Spleen (tissue), 11 donors: ENCODE measurements around the gene CBLL1. TPM values are rescaled to one million over a fixed set of nuclear protein-coding genes. Genes with fewer than 3 reads are reported as not detected.

Experiments used
- DNase-seq: peaks from one replicate; pipeline ENCODE4 v3.0.0-alpha.2; 2020
- H3K27ac ChIP-seq, 8 donors: fragments of 200-600 bp; sonication (generic) in 7 of 8; 1 replicate in 4 of 8; 2 replicates in 4 of 8; pipeline versions ENCODE4 v1.5.0 to v1.8.0; 2016 to 2021; ENCODE audit warnings: inconsistent platforms in 4 of 8, mild to moderate bottlenecking in 4 of 8, moderate library complexity in 1 of 8
- H3K27me3 ChIP-seq, 7 donors: fragments of 200-600 bp; sonication (generic) in 6 of 7; replicated peaks in 1 of 7; 1 replicate in 4 of 7; 2 replicates in 3 of 7; pipeline versions ENCODE4 v1.5.0 to v1.8.0; 2016 to 2021; ENCODE audit warnings: inconsistent platforms in 3 of 7, mild to moderate bottlenecking in 1 of 7
- H3K36me3 ChIP-seq, 6 donors: fragments of 200-600 bp; sonication (generic) in 5 of 6; 1 replicate in 4 of 6; 2 replicates in 2 of 6; pipeline versions ENCODE4 v1.5.0 to v1.8.0; 2016 to 2021; ENCODE audit warnings: inconsistent platforms in 2 of 6
- H3K4me1 ChIP-seq, 6 donors: fragments of 200-600 bp; sonication (generic) in 5 of 6; 1 replicate in 3 of 6; 2 replicates in 3 of 6; pipeline versions ENCODE4 v1.5.0 to v1.8.0; 2016 to 2021; ENCODE audit warnings: inconsistent platforms in 3 of 6
- H3K4me3 ChIP-seq, 8 donors: fragments of 200-600 bp; sonication (generic) in 7 of 8; 1 replicate in 4 of 8; 2 replicates in 4 of 8; pipeline versions ENCODE4 v1.5.0 to v1.8.0; 2016 to 2021; ENCODE audit warnings: inconsistent platforms in 4 of 8, mild to moderate bottlenecking in 4 of 8, moderate library complexity in 2 of 8
- H3K9me3 ChIP-seq, 8 donors: fragments of 200-600 bp; sonication (generic) in 7 of 8; 1 replicate in 4 of 8; 2 replicates in 4 of 8; pipeline versions ENCODE4 v1.5.0 to v1.8.0; 2016 to 2021; ENCODE audit warnings: inconsistent platforms in 4 of 8
- CTCF ChIP-seq, 11 experiments: fragments of 200-600 bp in 7 of 11; fragments of 450-650 bp in 4 of 11; sonication (generic) in 4 of 11; IDR thresholded peaks in 8 of 11; conservative IDR thresholded peaks in 3 of 11; 1 replicate in 7 of 11; 2 replicates in 4 of 11; pipeline versions ENCODE4 v1.4.0 to v1.8.0; 2016 to 2021; ENCODE audit warnings: antibody characterized with exemption in 11 of 11, inconsistent platforms in 4 of 11, mild to moderate bottlenecking in 1 of 11
- POLR2A ChIP-seq, 3 donors: fragments of 450-650 bp; IDR thresholded peaks; one replicate each; pipeline ENCODE4 v1.5.1; 2017; ENCODE audit warnings: antibody characterized with exemption in 3 of 3, mild to moderate bottlenecking in 1 of 3
- POLR2AphosphoS5 ChIP-seq, 3 donors: sonication (generic); formaldehyde crosslinking; IDR thresholded peaks; one replicate each; pipeline ENCODE4 v1.5.1; 2017; ENCODE audit warnings: antibody characterized with exemption in 3 of 3
- whole genome bisulfite sequencing, 5 donors: extraction: QIAGEN DNeasy Blood & Tissue Kit in 3 of 5; methylation state at CpG; one replicate each; pipeline versions ENCODE4 v1.1.5 to v1.1.7; 2013 to 2018; 5-methylcytosine and 5-hydroxymethylcytosine counted together
- intact Hi-C: fragments of 100-400 bp; cut with DNase I; formaldehyde crosslinking; loops from one replicate; pipeline ENCODE4 v1.15.0; 2023; ENCODE audit warnings: low total_unique reads
- polyA plus RNA-seq, 3 donors: library from polyadenylated mRNA; stranded (reverse); fragments of 200-250 nt; gene quantifications; one replicate each; pipeline ENCODE4 v1.2.1, GENCODE V29; 2013
- total RNA-seq, 7 donors: library from RNA; depleted of rRNA in 3 of 7; stranded (reverse); fragments of >200 nt in 3 of 7; fragmentation: NEBNext Ultra II Directional in 4 of 7; extraction: Animal tissue kit (Norgen Biotek cat#: 25700) in 4 of 7; gene quantifications; one replicate each; pipeline versions ENCODE4 v1.1.0 to v1.2.1, GENCODE V29; 2016 to 2021
- donor health status: healthy with polysubstance abuse.
- donor health status: DM: no; HTN: no; CAD: no; lungs with moderate emphysema.
- donor health status: DM: no; HTN: no; CAD: no.
- donor health status: Bipolar disorder and iron deficiency.
- donor health status: healthy.
- donor health status: DM: no; HTN: no; CAD: no.
- donor health status: DM: yes; HTN: yes; CAD: no.

The CBLL1 gene
- total and polyA plus RNA-seq, 10 donors, result 5.4 to 41.0 (median 31.1) TPM

- no peaks in the 10 kb centered on the region for H3K9me3 ChIP-seq
- H3K4me1 ChIP-seq, result peaks cover 20 to 45% (median 24%) of the 10 kb centered on the region in 6 donors
- H3K4me3 ChIP-seq, result no peak overlapping the region
- peaks cover 0 to 81% (median 69%) of the 10 kb centered on the region in 6 donors for H3K36me3 ChIP-seq
- TF ChIP-seq CTCF (IDR thresholded peaks at IDR 0.05 in 8 of 11, conservative IDR thresholded peaks at IDR 0.05 in 3 of 11), result no peak
- TF ChIP-seq POLR2A (IDR thresholded peaks at IDR 0.05), result no peak
- TF ChIP-seq POLR2AphosphoS5 (IDR thresholded peaks at IDR 0.05), result no peak
- H3K27ac ChIP-seq, result no peak overlapping the region
- H3K27me3 ChIP-seq, result no peaks in the 10 kb centered on the region
- intact Hi-C loops, result no loop called here
- WGBS, 5 donors, result 90 to 96% (median 93%) methylated on average over 7 of the region's 7 CpGs
- DNase-seq, result no peak
Observed at GRCh38 chr7:107751113-107751512, 7.2 kb downstream of the CBLL1 start.

- no peak overlapping the region for H3K4me3 ChIP-seq
- peaks cover 0 to 10% (median 0%) of the 10 kb centered on the region in 6 donors for H3K4me1 ChIP-seq
- no peaks in the 10 kb centered on the region for H3K9me3 ChIP-seq
- peaks cover 3 to 100% (median 93%) of the 10 kb centered on the region in 6 donors for H3K36me3 ChIP-seq
- WGBS, 5 donors, result 97 to 100% (median 98%) methylated on average over 2 of the region's 2 CpGs
- TF ChIP-seq CTCF (IDR thresholded peaks at IDR 0.05 in 8 of 11, conservative IDR thresholded peaks at IDR 0.05 in 3 of 11) (no peak), POLR2A (IDR thresholded peaks at IDR 0.05) (no peak), POLR2AphosphoS5 (IDR thresholded peaks at IDR 0.05) (no peak)
- intact Hi-C loops, result no loop called here
- no peak overlapping the region for H3K27ac ChIP-seq
- no peak for DNase-seq
- H3K27me3 ChIP-seq, result no peaks in the 10 kb centered on the region
Observed at GRCh38 chr7:107754642-107755041, 10.7 kb downstream of the CBLL1 start.

GRCh38 chr7:107758667-107759066 lies 14.7 kb downstream of the CBLL1 start:
- WGBS, 5 donors, result 95 to 100% (median 100%) methylated on average over 1 of the region's 1 CpG
- no peaks in the 10 kb centered on the region for H3K4me1 ChIP-seq
- TF ChIP-seq POLR2AphosphoS5 (IDR thresholded peaks at IDR 0.05), result no peak
- TF ChIP-seq CTCF (IDR thresholded peaks at IDR 0.05 in 8 of 11, conservative IDR thresholded peaks at IDR 0.05 in 3 of 11), result no peak
- no peak for TF ChIP-seq POLR2A (IDR thresholded peaks at IDR 0.05)
- H3K27me3 ChIP-seq, result no peaks in the 10 kb centered on the region
- no peak overlapping the region for H3K27ac ChIP-seq
- H3K36me3 ChIP-seq, result peaks cover 3 to 85% (median 61%) of the 10 kb centered on the region in 6 donors
- H3K9me3 ChIP-seq, result no peaks in the 10 kb centered on the region
- H3K4me3 ChIP-seq, result no peak overlapping the region
- no peak for DNase-seq
- intact Hi-C loops, result no loop called here

GRCh38 chr7:107767391-107767790 lies 23.4 kb downstream of the CBLL1 start:
- Histone ChIP-seq H3K36me3 (no peaks in the 10 kb centered on the region), H3K27ac (no peak overlapping the region), H3K4me1 (no peaks in the 10 kb centered on the region), H3K27me3 (no peaks in the 10 kb centered on the region), H3K9me3 (no peaks in the 10 kb centered on the region), H3K4me3 (no peak overlapping the region)
- TF ChIP-seq CTCF (IDR thresholded peaks at IDR 0.05 in 8 of 11, conservative IDR thresholded peaks at IDR 0.05 in 3 of 11) (no peak), POLR2AphosphoS5 (IDR thresholded peaks at IDR 0.05) (no peak), POLR2A (IDR thresholded peaks at IDR 0.05) (no peak)
- intact Hi-C loops, result no loop called here
- no peak for DNase-seq
- 93 to 99% (median 97%) methylated on average over 2 of the region's 2 CpGs for WGBS, 5 donors
